GM12873 (cell line): ENCODE measurements around the gene KLK6.

Experiments used
- TF ChIP-seq, protein P1 (sequence below): IDR thresholded peaks from 2 replicates; pipeline ENCODE4 v1.5.1; 2012; ENCODE audit warnings: low read depth, mild to moderate bottlenecking, moderate library complexity, low read length, control low read depth; ENCODE audit not compliant: insufficient read depth; ENCODE audit errors: missing control alignments

Gene KLK6

DNA sequence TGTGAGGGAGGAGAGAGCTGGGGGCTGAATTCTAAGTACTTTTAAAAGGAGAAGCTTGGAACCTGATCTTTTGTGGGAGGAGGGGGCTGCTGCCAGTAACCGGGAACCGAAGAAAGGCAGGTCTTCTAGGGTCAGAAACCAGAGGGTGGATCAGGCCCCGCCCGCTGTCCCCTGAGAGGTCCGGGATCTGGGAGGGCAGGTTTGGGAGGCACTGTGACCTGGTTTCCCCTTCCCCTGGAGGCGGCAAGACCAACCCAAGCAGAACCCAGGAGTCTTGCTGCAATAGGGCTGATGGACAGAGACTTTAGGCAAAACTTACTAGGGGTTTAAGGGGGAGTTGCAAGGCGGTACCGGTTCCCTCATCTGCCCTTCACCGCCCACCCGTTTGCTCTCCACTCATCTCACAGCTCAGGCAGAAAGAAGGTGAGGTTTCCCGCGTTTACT, 32.7 kb upstream of the KLK6 start:
- TF ChIP-seq, protein P1, sequence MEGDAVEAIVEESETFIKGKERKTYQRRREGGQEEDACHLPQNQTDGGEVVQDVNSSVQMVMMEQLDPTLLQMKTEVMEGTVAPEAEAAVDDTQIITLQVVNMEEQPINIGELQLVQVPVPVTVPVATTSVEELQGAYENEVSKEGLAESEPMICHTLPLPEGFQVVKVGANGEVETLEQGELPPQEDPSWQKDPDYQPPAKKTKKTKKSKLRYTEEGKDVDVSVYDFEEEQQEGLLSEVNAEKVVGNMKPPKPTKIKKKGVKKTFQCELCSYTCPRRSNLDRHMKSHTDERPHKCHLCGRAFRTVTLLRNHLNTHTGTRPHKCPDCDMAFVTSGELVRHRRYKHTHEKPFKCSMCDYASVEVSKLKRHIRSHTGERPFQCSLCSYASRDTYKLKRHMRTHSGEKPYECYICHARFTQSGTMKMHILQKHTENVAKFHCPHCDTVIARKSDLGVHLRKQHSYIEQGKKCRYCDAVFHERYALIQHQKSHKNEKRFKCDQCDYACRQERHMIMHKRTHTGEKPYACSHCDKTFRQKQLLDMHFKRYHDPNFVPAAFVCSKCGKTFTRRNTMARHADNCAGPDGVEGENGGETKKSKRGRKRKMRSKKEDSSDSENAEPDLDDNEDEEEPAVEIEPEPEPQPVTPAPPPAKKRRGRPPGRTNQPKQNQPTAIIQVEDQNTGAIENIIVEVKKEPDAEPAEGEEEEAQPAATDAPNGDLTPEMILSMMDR: no peak

DNA sequence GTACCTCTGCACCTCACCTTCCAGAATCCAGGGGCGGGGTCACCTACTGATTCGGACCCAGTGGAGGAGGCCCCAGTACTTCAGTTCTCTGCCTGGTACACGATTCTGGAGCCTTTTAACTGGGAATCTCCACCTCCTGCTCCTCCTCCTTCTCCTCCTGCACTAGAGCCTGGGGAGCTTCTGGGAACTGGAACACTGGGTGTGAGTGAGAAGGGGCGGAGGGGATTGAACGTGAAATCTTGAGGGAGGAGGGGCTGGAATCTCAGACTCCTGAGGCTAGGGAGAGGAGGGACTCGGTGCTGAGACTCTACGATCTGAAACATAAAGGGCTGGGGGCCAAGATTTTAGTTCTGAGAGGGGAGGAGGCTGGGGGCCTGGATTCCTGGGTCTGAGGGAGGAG, 32.1 kb upstream of the KLK6 start, which contains the start of gene KLK8:
TSS of gene KLK8 (minus strand) at position 90 of the 400 bp plus-strand sequence. CDS start 437 bp downstream, outside the sequence.
- TF ChIP-seq, protein P1: no peak

DNA sequence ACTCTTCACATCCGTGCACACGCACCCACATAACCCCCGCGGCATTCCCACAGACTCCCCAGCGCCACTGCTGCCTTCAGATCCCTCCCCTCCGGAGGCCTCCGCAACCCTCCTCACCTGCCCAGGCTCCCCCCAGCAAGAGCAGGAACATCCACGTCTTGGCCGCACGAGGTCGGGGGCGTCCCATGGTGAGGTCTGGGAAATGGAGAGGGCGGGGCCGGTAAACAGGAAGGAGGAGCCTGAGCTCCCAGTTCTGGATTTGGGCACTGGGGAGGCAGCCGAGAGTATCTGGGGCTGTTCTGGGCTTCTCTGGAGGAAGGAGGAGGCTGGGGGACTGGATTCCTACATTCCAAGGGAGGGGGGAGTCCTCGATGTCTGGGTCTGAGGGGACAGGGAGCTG, 31.6 kb upstream of the KLK6 start:
- TF ChIP-seq, protein P1: no peak

DNA sequence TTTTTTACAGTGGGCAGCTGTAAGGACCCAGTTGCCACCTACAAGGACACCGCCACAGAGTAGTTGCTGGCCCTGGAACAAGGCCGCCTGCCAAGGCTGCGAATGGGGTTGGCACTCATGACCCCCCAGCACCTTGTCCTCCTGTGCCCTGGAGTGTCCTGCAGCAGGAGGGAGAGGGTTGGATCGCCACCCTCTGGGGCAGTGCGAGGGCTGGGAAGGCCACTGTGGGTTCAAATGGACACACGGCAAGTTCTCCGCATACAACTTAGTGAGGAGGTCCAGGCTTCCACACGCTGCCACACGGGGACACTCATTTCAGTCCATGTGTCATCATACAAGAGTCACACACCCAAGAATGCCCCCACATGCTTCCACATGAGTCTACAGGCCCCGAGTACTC, 31.0 kb upstream of the KLK6 start:
- TF ChIP-seq, protein P1: no peak

DNA sequence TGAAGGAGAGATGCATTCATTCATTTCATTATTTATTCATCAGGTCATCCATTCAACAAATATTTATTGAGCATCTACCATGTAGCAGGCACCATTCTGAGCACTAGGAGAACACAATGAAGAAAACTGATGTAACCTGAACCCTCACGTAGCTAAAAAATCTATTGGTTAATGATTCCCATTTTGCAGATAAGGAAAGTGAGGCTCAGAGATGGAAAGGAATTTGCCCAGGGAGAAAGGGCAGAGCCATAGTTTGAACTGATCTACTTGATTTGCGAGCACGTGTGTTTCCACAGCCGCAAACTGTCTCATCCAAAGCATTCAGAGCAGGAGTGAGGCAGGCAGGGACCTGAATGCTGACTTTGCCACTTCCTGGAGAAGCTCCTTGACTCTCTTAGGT, 29.3 kb upstream of the KLK6 start:
- TF ChIP-seq, protein P1: no peak

DNA sequence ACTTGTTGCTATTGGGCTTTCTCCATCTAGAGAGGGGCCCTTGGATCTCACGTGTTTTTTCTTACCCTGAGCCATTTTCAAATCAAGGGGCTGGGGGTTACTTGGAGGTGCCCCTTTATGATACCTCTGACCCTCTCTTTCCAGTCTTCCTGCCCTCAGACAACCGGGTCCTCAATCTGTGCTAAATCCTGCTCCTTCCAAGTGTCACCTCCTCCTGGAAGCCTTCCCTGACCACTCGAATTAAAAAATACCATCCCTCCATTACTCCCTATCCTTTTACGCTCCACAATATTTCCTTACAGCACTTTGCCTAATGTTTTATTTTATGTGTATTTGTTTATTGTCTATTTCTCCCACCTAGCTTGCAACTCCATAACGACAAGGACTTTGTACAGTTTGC, 28.7 kb upstream of the KLK6 start:
- TF ChIP-seq, protein P1: no peak

DNA sequence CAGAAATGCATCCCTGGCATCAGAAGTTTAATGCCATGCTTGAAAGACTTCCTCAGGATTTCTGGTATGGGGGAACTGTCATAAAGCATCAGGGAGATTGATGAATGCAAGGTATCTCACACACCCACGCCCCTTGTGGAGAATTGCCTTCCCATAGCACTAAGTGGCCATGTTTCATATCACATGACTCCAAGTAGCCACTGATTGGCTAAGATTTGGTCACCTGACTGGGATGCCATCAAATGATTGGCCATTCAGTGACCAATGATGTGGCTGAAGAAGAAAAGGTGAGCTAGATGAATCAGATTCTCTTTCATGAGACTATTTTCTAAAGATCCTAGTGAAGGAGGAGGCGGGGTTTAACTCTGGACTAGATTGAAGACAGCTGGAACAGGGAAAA, 24.7 kb upstream of the KLK6 start:
- TF ChIP-seq, protein P1: no peak
